GM11168 (cell line): ENCODE results near the gene TATDN3.
"Not testable (repeated sequence)": the region's sequence is repeated elsewhere in the genome, so short reads cannot be mapped to it uniquely, and the experiment has no call there.

Source experiments
- in situ Hi-C: fragments of 300-500 bp; cut with MboI; formaldehyde crosslinking; loops from one replicate; pipeline ENCODE4 v1.12.0; 2022; ENCODE audit warnings: low sequenced_read_pairs; ENCODE audit not compliant: unreplicated experiment

The TATDN3 gene

DNA sequence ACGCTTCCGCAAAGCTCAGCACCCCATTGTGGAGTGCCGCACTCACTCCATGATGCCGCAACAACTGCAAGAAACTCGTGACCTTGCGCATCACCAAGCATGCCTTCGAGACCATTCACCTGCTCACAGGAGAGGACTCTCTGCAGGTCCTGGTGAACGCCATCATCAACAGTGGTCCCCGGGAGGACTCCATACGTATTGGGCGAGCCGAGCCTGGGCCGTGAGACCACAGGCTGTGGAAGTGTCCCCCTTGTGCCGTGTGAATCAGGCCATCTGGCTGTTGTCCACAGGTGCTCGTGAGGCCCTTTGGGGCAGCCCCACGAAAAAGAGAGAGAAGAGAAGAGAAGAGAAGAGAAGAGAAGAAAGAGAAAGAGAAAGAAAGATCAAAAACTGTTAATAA lies 32.5 kb downstream of the TATDN3 start:
- in situ Hi-C loops, result no loop called here

DNA sequence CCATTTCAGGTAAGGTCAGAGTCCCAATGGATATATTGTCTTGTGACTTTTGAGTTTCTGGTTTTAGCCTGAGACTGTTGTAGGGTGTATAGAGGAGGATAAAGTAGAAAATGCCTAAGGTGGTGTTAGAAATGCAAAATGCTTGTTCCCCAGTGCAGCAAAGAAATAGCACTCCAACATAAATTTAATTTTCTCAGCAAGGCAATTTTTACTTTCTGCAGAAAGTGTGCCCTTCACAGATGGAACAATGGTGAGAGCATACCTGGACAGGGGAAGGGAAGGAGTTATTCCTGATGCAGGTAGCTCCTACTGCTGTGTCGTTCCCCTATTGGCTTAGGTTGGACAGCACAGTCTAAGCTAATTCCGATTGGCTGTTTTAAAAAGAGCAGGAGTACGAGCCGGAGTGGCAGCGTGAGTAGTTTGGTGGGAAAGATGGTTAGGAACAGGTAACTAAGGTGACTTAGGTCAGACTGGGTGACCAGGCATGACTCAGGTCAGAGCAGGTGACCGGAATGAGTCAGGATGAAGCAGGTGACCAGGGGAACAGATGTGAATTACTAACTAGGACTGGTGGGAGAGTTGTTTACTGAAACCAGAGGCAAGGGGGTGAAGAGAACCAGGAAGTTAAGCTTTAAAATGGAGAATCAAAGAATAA lies 34.2 kb downstream of the TATDN3 start:
- in situ Hi-C loops, result no loop called here

DNA sequence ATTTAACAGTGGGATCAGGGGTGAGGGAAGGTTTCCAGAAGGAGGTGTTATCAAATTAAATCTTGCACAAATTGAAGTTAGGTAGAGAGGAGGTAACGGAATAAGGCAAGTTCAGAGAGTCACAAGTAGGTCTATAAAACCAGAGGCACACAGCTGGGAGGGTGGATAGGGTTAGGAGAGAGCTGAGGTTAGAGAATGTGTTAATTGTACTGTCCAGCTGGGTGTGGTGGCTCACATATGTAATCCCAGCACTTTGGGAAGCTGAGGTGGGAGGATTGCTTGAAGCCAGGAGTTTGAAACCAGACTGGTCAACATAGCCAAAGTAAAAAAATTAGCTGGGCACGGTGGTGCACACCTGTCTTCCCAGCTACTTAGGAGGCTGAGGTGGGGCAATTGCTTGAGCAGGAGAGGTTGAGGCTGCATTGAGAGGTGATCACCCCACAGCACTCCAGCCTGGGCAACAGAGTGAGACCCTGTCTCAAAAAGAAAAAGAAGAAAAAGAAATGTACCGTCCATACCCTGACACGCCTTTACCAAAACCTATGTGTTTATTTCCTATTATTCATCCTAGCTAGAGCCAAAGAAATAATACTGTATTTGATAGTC lies 35.6 kb downstream of the TATDN3 start:
- in situ Hi-C loops, result no loop called here

DNA sequence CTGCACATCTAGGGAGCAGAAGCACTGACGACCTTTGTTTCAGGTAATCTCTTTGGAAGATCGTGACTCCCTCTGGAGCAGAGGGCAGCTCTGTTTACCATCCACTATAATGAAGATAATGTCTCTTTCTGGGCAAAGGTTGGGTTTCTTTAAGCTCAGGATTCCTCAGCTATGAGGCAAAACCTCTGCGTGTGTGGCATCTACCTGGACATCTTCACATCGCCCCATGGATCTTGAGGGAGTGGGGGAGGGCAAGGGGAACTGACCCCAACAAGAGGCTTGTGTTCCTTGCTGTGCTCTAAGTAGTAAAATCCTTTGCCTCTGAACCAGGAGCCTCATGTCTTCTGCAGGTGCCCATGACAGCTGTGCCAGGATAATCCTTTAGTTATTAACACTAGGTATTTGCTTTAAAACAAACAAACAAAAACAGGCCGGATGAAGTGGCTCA lies 36.2 kb downstream of the TATDN3 start:
- in situ Hi-C loops, result no loop called here

DNA sequence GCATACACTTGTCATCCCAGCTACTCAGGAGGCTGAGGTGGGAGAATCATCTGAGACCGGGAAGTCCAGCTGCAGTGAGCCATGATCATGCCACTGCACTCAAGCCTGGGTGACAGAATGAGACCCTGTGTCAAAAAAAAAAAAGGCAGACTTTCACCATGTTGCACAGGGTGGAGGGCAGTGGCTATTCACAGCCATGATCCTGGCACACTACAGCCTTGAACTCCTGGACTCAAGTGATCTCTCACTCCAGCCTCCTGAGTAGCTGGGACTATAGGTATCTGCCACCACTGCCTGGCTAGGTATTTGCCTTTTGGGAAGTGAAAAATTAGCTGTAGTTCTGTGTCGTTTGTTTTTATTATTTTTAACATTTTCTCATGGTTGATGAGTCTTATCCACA lies 36.7 kb downstream of the TATDN3 start:
- in situ Hi-C loops, result no loop called here

DNA sequence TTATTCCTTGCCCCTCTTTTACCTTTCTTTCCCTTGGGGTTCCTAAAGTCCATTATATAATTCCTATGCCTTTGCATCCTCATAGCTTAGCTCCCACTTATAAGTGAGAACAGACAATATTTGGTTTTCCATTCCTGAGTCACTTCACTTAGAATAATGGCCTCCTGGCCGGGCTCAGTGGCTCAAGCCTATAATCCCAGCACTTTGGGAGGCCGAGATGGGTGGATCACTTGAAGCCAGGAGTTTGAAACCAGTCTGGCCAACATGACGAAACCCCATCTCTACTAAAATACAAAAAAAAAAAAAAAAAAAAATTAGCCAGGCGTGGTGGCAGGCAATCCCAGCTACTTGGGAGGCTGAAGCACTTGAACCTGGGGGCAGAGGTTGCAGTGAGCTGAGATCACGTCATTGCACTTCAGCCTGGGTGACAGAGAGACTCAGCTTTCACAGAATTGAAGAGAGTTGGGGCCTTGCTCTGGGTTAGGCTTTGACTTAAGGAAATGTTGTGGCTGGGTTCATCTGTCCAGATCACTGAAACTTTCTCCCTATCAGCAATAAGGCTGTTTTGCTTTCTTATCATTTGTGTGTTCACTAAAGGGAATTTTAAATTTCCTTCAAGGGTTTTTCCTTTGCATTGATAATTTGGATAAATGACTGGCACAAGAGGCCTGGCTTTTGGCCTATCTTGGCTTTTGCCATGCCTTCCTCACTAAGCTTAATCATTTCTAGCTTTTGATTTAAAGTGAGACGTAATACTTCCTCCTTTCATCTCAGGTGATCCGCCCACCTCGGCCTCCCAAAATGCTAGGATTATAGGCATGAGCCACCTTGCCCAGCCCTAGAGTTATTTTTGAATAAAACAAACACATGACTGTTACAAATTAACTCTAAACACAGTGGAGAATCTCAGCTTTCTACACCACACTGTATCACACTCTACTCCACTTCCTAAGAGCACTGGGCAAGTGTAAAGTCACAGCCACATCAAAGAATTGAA lies 41.8 kb downstream of the TATDN3 start:
- in situ Hi-C loops, result not testable (repeated sequence)

DNA sequence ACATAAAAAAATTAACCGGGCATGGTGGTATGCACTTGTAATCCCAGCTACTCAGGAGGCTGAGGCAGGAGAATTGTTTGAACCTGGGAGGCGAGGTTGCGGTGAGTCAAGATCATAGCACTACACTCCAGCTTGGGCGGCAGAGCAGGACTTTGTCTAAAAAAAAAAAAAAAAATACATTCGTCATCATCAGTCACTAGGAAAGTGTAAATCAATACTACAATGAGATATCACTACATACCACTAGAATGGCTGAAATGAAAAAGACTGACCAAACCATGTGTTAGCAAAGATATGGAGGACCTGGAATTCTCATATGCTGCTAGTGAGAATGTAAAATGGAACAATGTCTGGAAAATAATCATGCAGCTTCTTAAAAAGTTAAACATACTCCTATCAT lies 46.5 kb downstream of the TATDN3 start:
- in situ Hi-C loops, result no loop called here

DNA sequence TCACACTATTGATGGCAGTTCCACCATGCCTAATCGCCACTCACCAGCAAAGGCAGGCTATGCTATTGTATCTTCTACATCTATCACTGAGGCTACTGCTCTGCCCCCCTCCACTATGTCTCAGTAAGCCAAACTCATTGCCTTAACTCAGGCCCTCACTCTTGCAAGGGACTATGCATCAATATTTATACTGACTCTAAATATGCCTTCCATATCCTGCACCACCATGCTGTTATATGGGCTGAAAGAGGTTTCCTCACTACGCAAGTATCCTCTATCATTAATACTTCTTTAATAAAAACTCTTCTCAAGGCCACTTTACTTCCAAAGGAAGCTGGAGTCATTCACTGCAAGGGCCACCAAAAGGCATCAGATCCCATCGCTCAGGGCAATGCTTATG lies 52.8 kb downstream of the TATDN3 start:
- in situ Hi-C loops, result not testable (repeated sequence)

DNA sequence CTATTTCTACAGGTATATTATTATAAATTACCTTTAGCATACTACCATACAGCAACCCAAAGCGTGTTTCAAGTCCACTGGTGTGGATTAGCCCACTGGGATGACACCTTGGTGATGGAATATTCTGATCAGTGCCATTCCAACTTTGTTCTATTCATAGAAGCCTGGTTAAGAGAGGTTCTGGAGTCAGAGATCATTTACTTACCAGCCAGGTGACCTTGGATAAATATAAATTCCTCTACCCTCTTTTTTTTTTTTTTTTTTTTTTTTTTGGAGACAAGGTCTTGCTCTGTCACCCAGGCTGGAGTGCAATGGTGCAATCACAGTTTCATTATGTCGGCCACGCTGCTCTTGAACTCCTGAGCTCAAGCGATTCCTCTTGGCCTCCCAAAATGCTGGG lies 55.9 kb downstream of the TATDN3 start, which contains the start of gene SPATA45:
Gene SPATA45 (minus strand): TSS at position 101 of the 400 bp plus-strand sequence. CDS start 11,500 bp downstream, outside the sequence.
- in situ Hi-C loops, result no loop called here

DNA sequence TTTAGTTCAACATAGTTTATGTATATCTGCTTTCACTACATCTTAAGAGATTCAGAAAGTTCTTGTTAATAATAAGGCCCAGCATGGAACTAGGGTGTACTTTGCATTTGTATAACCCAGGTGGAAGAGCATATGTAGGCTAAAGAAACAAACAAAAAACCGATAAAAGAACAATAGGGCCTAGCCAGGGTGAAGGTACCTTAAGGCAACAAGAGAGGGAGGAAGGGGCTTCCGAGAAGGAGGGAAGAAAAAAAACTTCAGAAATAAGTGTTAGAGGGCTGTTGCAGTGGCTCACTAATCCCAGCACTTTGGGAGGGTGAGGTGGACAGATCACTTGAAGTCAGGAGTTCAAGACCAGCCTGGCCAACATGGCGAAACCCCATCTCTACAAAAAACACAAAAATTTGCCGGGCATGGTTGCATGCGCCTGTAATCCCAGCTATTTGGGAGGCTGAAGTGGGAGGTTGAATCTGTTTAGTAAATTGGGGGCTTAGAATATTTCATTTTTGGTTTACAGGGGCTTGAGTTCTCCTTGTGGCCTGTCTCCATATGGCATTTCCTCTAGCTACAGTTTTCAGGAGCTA lies 60.5 kb downstream of the TATDN3 start:
- in situ Hi-C loops, result no loop called here

DNA sequence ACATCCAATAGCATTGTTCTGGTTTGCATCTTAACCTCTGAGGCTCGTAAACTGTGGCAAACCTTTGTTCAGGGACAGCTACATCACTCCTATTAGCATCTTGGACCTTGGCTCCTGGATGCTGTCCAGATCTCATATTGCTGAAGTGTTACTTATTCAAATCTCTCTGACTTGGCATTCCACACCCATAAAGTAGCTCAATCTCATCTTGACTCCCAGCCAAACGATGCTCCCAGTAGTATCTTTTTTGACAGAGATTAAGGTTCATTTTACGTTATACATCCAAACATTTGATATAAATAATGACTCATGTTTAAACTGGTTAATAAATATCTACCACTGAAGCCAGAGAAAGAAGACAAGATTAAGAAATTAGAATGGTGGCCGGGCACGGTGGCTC lies 62.0 kb downstream of the TATDN3 start:
- in situ Hi-C loops, result no loop called here

DNA sequence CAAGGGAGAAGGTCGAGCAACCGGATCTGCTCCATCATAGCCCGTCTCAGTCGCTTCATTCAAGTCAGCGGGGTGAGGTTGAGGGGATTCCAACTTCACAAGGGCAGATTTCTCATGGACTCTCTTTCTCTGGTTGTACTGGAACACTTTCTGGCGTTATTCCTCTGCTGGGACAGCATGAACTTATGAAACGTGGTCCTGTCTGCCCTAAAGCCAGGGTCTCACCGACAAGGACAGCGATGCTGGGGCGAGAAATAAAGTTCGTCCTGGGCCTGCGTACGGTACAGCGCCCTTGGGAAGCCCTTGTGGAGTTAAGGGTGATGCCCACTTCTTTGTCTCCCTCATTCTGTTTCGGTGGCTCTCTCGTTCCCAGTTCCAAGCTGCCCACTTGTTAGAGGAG lies 65.1 kb downstream of the TATDN3 start:
- in situ Hi-C loops, result no loop called here

DNA sequence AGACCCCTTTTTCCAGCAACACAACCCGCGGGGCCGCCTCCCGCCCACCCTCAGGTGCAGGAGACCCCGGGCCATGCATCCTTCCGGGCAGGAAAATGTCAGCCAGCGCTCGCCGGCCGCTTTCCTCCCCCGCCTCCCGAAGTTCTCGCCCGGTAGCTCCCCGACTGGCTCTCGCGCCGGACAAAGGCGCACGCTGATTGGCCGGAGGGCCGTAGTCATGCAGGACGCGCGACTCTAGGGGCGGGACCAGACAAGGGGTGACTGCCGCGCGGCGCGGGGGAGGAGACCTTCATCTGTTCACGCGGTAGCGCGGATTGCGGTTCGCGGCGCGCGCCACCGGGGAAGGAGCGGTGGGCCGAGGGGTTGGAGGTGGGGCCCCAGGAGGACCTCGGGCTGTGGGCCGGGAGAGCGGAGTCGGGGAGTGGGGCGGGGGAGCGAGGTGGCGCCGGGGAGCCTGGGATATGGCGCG lies 66.3 kb downstream of the TATDN3 start, which contains the start of gene FLVCR1:
Gene FLVCR1 (plus strand): TSS at position 284 of the 469 bp plus-strand sequence. CDS start 178 bp downstream, at position 462.
- in situ Hi-C loops, result no loop called here

DNA sequence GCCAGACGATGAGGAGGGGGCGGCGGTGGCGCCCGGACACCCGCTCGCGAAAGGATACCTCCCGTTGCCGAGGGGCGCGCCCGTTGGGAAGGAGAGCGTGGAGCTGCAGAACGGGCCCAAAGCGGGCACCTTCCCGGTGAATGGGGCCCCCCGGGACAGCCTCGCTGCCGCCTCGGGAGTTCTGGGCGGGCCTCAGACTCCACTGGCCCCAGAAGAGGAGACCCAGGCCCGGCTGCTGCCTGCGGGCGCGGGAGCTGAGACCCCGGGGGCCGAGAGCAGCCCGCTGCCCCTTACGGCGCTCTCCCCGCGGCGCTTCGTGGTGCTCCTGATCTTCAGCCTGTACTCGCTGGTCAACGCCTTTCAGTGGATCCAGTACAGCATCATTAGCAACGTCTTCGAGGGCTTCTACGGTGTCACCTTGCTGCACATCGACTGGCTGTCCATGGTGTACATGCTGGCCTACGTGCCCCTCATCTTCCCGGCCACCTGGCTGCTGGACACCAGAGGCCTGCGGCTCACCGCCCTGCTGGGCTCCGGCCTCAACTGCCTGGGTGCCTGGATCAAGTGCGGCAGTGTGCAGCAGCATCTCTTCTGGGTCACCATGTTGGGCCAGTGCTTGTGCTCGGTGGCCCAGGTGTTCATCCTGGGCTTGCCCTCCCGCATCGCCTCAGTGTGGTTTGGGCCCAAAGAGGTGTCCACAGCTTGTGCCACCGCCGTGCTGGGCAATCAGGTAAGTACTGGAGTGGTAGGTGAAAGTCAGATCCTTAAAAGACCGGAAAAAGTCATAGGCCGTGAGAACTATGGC lies 67.0 kb downstream of the TATDN3 start:
- in situ Hi-C loops, result no loop called here

DNA sequence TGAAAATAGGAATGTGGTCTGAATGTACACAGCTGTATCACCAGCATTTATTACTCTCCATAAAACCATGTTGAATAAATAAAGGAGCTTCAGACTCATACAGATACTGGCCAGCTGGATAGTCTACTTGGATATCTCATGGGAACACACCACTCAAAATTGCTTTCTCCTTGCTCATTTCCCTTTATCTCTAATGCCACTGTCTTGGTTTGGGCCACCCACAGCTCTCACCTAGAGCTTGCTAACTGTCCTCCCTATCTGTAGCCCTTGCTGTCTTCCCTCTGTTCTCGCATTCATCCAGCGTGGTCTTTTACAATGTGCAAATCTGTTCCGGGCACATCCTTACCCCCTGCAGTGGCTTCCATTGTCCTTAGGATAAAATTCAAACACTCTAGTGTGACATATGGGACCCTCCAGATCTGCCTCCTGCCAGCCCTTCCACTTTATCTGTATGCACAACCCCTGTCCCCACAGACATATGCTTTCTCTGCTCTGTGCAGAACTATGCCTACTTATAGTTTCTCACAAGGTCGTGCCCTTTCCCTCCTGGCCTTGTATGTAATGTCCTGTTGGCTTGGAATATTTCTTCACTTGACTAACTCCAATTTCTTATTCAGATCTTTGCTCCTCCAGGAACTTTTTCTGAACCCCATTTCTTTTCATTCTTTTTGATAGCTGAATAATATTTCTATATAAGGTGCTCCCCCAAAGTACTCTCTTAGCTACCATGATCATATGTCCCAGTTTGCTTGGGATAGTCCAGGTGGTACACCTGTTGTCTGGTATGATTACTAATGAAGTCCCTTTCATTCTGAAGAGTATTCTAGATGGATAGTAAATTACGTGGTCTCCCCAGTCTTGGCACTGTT lies 69.3 kb downstream of the TATDN3 start:
- in situ Hi-C loops, result no loop called here

DNA sequence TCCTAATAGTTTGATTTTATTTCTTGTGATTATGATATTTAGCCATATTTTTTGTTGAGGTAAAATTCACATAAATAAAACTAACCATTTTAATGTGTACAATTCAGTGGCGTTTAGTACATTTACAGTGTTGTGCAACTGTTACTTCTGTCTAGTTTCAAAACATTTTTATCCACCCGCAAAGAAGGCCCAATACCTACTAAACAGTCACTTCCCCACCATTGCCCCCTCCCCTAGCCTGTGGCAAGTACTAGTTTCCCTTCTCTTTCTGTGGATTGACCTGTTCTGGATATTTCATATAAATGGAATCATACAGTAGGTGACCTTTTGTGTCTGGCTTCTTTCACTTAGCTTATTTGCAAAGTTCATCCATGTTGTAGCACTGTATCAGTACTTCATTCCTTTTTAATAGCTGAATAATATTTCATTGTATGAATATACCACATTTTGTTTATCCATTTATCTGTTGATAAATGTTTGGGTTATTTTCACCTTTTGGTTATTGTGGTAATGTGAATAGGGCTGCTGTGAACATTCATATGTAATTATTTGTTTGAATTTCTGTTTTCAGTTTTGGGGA lies 70.5 kb downstream of the TATDN3 start:
- in situ Hi-C loops, result no loop called here

DNA sequence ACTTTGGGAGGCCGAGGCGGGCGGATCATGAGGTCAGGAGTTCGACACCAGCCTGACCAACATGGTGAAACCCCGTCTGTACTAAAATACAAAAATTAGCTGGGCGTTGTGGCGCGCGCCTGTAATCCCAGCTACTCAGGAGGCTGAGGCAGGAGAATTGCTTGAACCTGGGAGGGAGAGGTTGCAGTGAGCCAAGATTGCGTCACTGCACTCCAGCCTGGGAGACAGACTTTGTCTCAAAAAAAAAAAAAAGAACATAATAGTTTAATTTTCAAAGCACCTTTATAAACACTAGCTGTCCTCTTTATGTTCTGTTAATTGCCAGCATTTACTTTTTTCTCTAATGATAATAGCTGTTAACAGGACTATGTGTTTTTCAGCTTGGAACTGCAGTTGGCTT lies 71.7 kb downstream of the TATDN3 start:
- in situ Hi-C loops, result not testable (repeated sequence)

DNA sequence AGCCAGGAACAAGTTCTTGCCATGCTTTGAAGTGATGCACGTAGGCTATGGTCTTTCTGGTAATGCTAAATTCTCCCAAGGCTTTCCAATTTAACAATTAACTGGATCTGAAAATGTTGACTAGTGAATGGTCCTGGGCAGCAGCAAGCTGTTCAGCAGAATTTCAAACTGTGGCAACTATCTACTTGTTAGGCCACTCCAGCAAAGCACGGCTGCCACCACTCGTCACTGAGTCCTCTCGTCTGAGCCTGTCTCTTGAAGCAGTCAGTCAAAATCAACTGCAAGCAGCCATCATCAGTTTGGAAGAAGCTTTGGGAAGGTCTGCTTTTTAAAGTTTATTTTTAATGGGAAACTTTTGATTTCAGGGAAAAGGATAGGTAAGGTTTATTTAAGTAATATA lies 72.5 kb downstream of the TATDN3 start:
- in situ Hi-C loops, result no loop called here
